UCSD-AML1 (cell line): Measurements from ENCODE around the gene ZIM2.
"Not testable (repeated sequence)": the region's sequence is repeated elsewhere in the genome, so short reads cannot be mapped to it uniquely, and the experiment has no call there.

Source experiments
- DNase-seq: peaks from one replicate; lab custom pipeline; 2025; ENCODE audit not compliant: unreplicated experiment; lab: John Stamatoyannopoulos, UW

Gene ZIM2

DNA sequence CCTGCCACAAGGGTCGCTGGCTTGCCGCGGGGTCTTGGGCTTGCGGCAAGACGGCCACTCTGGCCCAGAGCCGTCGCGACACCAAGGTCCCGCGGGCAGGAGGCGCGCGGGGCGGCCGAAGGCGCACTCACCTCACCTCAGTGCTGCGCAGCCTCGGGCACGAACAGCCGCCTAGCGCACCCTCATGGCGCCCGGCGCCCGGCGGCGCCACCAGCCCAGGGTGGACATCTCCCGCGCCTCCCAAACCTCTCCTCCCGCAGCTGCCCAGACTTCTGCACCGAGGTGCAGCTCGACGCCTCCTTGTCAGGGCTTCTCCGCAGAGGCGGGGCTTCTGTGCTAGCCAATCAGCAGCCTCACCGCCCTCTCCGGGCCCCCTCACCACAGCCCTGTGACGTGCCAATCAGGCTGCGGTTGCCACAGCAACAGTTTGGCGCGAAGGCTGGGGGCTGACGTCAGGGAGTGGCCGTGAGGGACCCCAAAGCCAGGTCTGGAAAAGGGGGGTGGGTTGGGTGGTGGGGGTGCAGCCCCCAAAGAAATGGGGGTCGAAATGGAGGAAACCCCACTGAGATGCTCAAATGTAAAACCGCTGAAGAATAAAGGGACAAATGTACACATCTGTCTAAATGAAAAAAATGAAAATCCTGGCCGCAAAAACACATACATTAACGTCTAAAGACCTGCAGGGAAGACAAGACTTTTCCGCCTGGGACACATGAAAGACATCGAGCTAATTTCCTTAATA lies at the start of gene ZIM2, which contains the start of gene PEG3:
ZIM2 (minus strand) TSS at position 276 of the 742 bp plus-strand sequence. CDS start 16,449 bp downstream, outside the sequence.
PEG3 (minus strand) TSS at position 276 of the 742 bp plus-strand sequence. CDS start 16,071 bp downstream, outside the sequence.
- no peak for DNase-seq

DNA sequence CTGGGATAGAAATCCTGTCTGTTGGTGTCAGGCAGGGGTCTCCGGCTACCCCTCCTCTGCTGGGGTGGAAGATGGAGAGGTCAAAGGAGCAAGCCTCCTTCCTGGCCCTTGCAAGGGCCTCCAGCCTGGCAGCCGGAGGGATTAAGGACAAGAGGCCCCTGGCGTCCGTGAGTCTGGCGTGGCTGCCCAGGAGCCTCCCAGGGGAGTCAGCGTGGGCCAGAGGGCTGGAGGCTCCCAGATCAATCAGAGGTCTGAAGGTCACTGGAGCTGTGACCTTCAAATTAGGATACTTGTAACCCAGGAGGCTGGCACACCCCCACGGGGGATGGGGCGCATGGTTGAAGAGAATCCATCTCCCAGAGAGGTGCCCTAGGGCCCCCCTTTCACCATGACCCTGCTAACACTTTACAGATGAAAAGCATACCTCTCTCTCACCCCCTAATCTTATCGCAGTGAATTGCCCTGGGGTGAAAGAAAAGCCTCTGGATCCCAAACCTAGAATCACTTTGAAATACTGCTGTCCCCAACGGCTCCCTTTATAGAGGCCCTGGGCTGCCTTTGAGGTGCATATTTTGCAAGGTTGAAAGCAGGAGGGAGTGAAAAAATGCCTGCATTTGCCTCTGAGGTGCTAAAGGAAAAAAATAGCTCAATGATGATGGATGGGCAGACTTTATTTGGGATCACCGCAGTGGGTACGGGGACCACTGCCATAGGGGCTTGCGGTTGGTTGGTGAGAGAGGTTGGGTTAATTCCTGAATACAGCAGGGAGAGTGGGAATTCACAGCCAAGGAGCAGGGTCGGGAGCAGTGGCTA lies 44.9 kb upstream of the ZIM2 start:
- DNase-seq: no peak

DNA sequence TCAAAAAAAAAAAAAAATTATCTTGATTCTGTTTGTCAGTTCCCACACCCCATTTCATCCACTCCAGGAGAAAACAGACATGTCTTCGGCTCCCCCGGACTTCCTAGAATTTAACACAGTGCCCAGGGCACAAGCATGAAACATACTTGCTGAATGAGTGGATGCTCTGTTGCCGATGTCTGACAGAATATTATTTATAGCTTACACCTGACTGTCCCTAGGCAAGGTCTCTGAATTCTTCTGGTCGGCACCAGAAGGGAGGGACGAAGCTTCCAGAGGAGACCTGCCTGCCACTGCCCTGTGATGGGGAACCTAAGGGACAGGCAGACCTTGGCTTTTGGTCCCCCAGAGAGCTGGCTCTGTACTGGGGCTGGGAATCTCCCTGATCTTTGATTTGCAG lies 43.9 kb upstream of the ZIM2 start:
- DNase-seq: no peak

DNA sequence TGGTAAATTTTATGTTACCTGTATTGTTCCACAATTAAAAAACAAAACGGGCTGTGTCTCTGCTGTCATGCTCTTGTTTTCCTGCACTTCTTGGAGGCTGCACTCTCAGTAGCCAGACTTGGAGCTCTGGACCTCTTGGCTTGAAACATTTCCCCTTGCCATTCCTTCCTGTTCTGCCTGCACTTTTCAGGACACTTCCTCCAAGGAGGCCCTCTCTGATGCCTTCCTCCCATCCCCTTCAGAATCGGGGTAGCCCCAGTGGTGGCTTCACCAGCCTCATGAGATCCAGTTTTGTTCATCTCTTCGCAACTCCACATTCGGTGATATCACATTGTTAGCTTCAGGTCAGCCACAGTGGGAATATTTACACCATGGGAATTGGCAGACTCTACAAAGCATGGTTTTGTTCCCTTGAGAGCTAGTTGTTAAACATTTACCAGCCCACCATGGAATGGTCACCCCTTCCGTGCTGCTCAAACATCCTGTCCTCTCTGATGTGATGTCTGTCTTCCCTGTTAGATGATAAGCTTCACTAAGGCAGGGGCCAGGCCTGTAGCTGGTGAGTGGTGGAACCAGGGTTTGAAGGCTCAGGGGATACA lies 40.2 kb upstream of the ZIM2 start:
- no peak for DNase-seq

DNA sequence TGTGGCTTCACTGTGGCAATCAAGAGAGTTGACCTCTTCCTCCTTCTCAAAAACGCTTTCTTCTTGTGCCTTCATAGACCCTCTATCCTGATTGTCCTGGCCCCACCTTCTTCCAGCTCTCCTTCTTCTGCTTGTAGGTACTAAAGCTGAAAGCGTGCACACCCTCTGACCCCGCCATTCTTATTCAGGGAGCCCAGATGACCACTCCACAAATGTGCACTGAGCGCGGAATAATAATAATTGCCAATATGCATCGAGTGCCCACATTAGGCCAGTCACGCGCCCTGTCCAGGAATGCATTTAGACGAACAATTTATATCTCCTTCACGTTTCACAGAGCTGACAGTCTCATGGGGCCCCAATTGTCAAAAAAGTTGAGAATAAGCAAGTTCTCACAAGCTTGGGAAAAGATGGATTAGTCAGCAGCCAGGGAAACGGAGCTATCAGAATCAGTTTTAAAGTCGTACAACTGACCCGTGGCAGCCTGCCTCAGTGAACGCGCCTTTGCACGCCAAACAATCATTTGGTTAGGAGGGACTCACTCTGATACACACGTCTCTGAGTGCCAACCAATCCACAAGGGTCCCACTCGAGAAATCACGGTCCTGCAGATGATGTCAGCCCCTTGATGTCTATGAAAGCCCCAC lies 36.7 kb upstream of the ZIM2 start:
- DNase-seq: no peak

DNA sequence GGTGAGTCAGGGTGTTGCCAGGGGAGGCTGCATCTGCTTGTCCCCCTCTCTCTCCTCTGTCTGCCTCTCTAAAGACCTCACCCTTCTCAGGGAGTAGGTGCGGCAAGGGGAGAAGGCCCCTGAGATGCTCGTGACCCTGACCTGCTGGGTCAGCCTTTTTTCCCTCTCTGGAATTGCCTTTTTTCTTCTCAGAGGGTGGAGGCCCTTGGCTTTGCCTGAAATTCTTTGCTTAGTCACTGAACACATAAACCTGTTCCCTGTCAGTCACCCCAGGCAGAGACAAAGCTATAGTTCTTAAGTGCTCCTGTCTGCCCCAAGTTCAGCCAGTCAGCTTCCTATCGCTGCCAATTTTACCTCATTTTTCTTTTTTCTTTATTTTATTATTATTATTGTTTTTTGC lies 35.2 kb upstream of the ZIM2 start:
- DNase-seq: no peak

DNA sequence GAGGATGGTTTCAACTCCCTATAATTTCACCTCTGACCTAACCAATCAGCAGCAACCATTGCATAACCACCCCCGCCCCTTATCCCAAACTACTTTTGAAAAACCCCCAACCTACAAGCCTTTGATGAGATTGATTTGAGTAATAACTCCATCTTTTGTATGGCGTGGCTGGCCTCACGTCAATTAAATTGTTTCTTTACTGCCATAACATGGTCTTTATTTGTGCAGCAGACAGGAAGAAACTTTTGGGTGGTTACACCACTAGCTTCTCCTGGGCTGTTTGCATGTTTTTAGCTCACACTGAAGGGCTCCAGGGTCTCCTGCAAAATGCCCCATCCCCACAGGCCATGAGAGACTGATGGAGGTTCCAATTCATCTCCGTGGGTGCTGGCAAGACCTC lies 34.0 kb upstream of the ZIM2 start:
- no peak for DNase-seq

DNA sequence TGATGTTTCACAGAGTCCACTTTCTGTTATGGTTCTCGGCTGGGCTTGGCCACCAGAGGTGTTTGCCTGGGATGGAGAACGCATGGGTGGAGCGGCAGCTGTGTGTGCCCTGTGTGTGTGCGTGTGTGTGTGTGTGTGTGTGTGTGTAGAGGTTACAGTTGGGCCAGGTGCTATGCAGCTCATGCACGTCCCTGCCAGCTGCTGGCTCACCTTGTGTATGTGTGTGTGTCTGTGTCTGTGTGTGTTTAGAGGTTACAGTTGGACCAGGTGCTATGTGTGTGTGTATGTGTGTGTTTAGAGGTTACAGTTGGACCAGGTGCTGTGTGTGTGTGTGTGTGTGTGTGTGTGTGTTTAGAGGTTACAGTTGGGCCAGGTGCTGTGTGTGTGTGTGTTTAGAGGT lies 33.0 kb upstream of the ZIM2 start:
- DNase-seq: no peak

DNA sequence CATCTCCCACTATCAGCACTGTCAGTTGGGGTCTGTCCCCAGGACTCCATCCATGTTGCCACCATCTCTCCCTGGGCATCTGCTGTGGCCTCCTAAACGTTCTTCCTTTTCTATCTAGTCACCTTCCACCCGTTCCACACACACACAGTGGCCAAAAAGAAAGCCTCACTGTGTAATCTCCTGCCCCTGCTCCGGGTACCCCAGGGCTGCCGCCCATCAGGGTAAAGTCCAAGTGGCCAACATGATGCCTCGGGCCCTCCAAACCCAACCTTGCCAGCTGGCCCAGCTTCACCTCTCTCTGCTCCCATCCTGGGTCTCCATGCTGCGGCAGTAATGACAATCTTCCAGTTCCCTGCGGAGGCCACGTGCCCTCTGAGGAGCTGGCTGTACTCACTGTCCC lies 29.4 kb upstream of the ZIM2 start:
- no peak for DNase-seq

DNA sequence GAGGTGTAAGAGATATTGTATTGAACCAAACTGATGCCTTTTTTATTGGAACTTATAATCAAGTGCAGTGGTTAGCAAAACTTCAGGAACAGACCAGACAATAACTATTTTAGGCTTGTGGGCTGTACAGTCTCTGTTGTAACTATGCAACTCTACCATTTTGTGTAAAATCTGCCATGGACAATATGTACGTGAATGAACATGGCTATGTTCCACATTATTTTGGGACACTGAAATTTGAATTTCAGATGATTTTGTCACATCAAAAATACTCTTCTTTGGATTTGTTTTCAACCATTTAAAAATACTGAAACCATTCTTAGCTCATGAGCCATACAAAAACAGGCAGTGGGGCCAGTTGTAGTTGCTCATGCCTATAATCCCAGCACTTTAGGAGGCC lies 27.9 kb upstream of the ZIM2 start:
- DNase-seq: no peak

DNA sequence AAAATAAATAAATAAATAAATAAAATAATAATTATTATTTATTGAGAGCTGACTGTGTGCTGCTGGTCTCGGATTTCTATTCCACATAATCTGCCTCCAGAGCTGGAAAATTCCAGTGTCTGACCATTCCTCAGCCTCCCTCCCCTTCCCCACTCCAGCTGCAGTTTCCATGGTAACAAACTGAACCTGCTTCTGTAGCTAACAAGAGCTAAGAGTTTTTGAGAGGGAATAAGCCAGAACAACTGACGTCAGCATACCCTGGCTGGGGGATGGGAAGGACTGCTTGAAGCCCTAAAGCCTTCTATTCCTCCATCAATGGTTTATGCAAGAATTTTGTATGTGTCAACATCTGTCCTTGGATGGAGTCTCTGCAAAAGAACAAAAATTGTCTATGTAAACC lies 26.0 kb upstream of the ZIM2 start:
- DNase-seq: no peak

DNA sequence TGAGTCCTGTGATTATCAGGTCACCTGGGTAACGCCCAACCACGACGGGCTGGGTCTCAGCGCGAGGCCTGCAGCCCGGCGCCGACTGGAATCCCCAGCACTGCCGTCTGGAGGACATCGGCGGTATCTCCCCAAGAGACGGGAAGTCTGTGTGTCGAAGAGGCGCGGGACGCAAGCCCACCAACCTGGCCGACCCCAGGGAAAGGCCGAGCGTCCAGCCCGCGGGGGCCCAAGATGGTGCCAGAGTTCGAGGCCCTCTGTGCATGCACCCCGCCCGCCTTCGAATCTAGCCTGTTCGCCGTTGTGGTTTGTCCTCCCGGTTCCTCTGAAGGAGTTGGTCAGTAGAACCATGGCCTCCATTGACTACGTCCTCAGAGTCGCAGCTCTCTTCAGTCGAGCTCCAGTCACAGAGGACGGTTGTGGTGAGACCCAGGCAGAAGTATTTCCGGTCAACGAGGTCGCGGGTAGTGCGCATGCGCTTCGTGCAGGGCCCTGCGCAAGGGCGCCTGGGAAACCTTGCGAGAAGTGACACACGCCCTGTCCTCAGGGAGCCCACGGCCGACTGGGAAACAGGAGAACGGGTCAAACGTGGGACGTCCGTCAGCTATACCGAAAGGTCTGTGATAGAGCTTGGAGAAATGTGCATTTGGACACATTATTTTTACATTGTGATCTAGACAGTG lies 24.1 kb upstream of the ZIM2 start:
- no peak for DNase-seq

DNA sequence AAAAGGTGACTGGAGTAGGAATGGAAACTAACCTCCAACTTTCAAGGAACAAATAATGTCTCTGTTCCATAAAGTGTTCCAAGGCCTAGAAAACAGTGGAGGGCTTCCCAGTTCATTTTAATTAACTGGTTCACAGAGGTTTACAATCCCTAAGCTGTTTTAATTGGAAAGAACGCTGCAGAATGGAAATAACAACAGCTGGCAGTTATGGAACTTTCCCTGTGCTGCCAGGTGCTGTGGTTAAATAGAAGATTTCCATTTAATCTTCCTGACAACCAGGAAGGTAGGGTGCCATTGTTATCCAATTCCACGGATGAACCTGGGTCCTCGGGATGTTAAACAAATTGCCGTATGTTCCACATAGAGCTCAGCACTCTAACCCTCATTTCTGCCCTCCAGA lies 22.2 kb upstream of the ZIM2 start:
- no peak for DNase-seq

DNA sequence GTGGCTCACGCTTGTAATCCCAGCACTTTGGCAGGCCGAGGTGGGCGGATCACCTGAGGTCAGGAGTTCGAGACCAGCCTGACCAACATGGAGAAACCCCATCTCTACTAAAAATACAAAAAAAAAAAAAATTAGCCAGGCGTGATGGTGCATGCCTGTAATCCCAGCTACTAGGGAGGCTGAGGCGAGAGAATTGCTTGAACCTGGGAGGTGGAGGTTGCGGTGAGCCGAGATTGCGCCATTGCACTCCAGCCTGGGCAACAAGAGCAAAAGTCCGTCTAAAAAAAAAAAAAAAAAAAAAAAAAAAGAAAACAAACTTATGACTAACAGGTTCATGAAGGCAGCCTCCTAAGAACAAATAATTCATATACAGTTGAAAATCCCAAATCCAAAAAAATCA lies 19.9 kb upstream of the ZIM2 start:
- not testable (repeated sequence) for DNase-seq

DNA sequence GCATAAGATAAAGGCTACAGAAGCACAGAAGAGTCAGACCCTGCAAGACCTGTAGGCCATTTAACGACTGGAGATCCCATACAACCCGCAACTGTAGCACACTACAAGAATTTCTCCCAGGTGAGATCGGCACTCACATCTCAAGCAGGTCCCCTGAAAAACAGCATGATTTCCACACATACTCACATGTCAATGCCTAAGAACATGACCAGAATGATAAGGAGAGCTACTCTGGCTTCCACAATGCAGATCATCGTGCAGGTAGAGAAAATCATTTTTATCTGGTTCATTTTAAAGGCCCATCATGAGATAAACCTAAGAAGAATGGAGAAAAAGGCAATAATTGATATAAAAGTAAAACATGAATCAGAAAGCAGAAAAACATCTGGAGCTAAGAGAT lies 17.5 kb upstream of the ZIM2 start:
- DNase-seq: no peak

DNA sequence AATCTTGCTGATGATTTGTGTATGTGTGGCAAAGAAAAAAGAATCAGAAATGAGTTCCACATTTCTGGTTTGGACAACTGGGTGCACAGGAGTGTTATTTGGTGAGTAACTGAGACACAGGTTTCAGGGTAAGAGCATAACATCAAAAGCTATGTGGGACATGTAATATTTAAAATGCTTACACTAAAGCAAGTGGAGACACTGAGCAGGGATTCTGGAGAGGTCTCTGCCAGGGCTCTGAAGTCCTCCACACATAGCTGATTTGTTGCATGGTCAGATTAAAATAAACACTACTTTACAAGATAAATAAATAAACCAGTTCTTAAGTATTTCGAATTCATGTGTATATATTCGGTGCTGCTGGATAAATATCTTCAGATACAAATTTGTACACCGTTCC lies 16.3 kb upstream of the ZIM2 start:
- no peak for DNase-seq

DNA sequence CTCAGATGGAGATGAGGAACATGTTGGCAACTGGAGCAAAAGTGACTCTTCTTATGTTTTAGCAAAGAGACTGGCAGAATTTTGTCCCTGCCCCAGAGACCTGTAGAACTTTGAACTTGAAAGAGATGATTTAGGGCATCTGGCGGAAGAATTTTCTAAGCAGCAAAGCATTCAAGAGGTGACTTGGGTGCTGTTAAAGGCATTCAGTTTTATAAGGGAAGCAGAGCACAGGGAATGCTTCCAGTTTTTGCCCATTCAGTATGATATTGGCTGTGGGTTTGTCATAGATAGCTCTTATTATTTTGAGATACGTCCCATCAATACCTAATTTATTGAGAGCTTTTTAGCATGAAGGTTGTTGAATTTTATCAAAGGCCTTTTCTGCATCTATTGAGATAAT lies 11.8 kb upstream of the ZIM2 start:
- DNase-seq: not testable (repeated sequence)

DNA sequence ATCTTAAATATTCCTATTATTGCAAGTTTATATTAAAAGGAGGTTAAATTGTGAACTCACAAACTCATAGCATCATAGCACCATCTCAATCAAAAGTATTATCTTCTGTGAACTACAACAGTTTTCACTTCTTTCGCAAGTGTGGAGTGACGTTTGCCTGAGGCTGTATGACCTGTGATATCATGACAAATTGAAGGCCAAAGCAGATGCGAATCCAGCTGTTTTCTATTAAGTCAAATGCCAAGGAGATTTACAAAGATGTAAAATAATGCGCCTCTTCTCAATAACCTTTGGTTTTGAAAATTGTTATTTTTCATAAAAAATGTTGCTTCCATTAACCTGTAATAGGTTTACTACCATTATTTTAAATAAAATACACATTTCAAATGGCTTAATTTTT lies 7.6 kb upstream of the ZIM2 start:
- no peak for DNase-seq

DNA sequence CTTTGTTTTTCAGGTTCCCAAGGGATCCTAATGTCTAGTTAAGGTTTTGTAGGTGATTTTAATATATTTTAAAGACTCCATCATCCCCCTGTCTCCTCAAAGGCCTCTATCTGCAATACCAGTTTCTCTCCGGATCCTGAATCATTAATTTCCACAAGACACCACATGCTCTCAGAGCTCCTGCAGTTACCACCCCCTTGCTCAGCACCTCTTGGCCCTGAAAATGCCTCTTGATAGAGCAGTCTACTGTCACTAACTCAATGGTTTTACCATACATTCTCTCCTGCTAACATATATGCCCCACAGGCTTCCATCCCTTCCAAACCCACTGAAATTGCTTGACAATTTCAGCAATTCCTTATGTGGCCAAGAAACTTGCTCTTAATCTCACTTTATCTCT lies 1.9 kb upstream of the ZIM2 start:
- no peak for DNase-seq

DNA sequence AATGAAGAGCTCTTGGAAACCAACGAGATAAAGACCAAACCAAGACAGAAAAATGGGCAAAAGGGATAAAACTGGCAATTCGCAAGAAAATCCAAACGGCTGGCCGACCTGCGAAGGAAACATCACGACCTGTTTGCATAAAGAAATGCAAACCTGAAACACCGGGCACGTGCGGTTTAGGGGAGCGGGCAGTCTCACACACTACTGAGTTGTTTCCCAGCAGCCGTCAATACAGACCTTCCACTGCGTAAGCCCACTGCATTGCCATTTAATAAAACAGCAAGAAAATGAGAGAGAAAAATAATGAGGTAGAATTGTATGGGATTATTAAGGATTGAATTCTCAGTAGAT lies 642 bp upstream of the ZIM2 start:
- DNase-seq: no peak
